ENCODE results near the gene INVS. TPM values are rescaled to one million over a fixed set of nuclear protein-coding genes. Genes with fewer than 3 reads are reported as not detected.

Gene INVS
- polyA plus RNA-seq, 1 of the 3 experiments (the other 2 are of a cell fraction): 8.1 TPM

GRCh38 chr9:100267211-100267610 is 168.2 kb downstream of the INVS start:
- WGBS (ENCODE audit: low lambda C conversion rate): 98% methylated on average over 3 of the region's 3 CpGs
- Histone ChIP-seq H3K9ac (no peak overlapping the region), H3K9me2 (no peaks in the 10 kb centered on the region), H3K4me2 (no peak overlapping the region), H3K4me3 (ENCODE audit: low read depth in 2 of 2, low read length in 1 of 2) (no peak overlapping the region), H3K79me2 (ENCODE audit: insufficient read depth) (no peaks in the 10 kb centered on the region), H2AFZ (ENCODE audit: low read depth) (no peak overlapping the region), H3K27me3 (ENCODE audit: insufficient read depth) (no peaks in the 10 kb centered on the region), H4K20me1 (ENCODE audit: insufficient read depth) (no peaks in the 10 kb centered on the region), H3F3A (replicated peaks; ENCODE audit: insufficient read depth) (no peaks in the 10 kb centered on the region), H3K4me1 (ENCODE audit: control insufficient read depth in 1 of 2, insufficient read depth in 2 of 2, low read depth in 1 of 2, low read length in 1 of 2) (no peaks in the 10 kb centered on the region), H3K9me3 (no peaks in the 10 kb centered on the region), H3K27ac (ENCODE audit: low read depth in 2 of 2, low read length in 1 of 2) (no peak overlapping the region), H3K36me3 (replicated peaks in 1 of 2; ENCODE audit: control insufficient read depth in 1 of 2, insufficient read depth in 2 of 2, low read length in 1 of 2) (peaks cover 11 to 36% of the 10 kb centered on the region in 2 experiments)
- no peak for TF ChIP-seq GABPA (IDR thresholded peaks at IDR 0.05; ENCODE audit: low read depth)
- TF ChIP-seq, protein P1, sequence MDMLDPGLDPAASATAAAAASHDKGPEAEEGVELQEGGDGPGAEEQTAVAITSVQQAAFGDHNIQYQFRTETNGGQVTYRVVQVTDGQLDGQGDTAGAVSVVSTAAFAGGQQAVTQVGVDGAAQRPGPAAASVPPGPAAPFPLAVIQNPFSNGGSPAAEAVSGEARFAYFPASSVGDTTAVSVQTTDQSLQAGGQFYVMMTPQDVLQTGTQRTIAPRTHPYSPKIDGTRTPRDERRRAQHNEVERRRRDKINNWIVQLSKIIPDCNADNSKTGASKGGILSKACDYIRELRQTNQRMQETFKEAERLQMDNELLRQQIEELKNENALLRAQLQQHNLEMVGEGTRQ (IDR thresholded peaks at IDR 0.05; ENCODE audit: borderline replicate concordance, low read depth, low read length): no peak
- TF ChIP-seq SMC3 (IDR thresholded peaks at IDR 0.05; ENCODE audit: low read depth, low read length): no peak
- TF ChIP-seq USF1 (IDR thresholded peaks at IDR 0.05; ENCODE audit: borderline replicate concordance, low read depth): no peak
- TF ChIP-seq FOXJ3 (CRISPR knock-in tag; IDR thresholded peaks at IDR 0.05): no peak
- no peak for TF ChIP-seq TCF12 (IDR thresholded peaks at IDR 0.05)
- no peak for TF ChIP-seq RXRA (IDR thresholded peaks at IDR 0.05; ENCODE audit: borderline replicate concordance, low read depth)
- TF ChIP-seq, protein P2, sequence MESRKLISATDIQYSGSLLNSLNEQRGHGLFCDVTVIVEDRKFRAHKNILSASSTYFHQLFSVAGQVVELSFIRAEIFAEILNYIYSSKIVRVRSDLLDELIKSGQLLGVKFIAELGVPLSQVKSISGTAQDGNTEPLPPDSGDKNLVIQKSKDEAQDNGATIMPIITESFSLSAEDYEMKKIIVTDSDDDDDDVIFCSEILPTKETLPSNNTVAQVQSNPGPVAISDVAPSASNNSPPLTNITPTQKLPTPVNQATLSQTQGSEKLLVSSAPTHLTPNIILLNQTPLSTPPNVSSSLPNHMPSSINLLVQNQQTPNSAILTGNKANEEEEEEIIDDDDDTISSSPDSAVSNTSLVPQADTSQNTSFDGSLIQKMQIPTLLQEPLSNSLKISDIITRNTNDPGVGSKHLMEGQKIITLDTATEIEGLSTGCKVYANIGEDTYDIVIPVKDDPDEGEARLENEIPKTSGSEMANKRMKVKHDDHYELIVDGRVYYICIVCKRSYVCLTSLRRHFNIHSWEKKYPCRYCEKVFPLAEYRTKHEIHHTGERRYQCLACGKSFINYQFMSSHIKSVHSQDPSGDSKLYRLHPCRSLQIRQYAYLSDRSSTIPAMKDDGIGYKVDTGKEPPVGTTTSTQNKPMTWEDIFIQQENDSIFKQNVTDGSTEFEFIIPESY (IDR thresholded peaks at IDR 0.05; ENCODE audit: borderline replicate concordance, low read depth): no peak
- TF ChIP-seq EZH2phosphoT487 (IDR thresholded peaks at IDR 0.05; ENCODE audit: borderline replicate concordance, low read depth): no peak
- no peak for TF ChIP-seq SIN3A (IDR thresholded peaks at IDR 0.05; ENCODE audit: borderline replicate concordance, low read depth, low read length)
- no peak for TF ChIP-seq EP300 (IDR thresholded peaks at IDR 0.05; ENCODE audit: borderline replicate concordance in 1 of 2, low read depth in 1 of 2, low read length in 1 of 2)
- no peak for TF ChIP-seq GATA2 (CRISPR knock-in tag; IDR thresholded peaks at IDR 0.05)
- TF ChIP-seq, protein P3, sequence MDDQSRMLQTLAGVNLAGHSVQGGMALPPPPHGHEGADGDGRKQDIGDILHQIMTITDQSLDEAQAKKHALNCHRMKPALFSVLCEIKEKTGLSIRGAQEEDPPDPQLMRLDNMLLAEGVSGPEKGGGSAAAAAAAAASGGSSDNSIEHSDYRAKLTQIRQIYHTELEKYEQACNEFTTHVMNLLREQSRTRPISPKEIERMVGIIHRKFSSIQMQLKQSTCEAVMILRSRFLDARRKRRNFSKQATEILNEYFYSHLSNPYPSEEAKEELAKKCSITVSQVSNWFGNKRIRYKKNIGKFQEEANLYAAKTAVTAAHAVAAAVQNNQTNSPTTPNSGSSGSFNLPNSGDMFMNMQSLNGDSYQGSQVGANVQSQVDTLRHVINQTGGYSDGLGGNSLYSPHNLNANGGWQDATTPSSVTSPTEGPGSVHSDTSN (IDR thresholded peaks at IDR 0.05): no peak
- TF ChIP-seq FOXM1 (IDR thresholded peaks at IDR 0.05; ENCODE audit: low read depth): no peak
- no peak for TF ChIP-seq CHD2 (IDR thresholded peaks at IDR 0.05; ENCODE audit: low read length, partially characterized antibody)
- no peak for TF ChIP-seq RFX5 (IDR thresholded peaks at IDR 0.05; ENCODE audit: low read length)
- no peak for TF ChIP-seq FOSL2 (IDR thresholded peaks at IDR 0.05; ENCODE audit: borderline replicate concordance, low read depth)
- ChIA-PET CTCF (no interaction called here), POLR2A (no interaction called here)
- DNase-seq: no peak

Measured in SK-N-SH (cell line).